Cardiac muscle cell (in vitro differentiated cells and primary cell): ENCODE data around the gene ZNF106. TPM values are rescaled to one million over a fixed set of nuclear protein-coding genes. Genes with fewer than 3 reads are reported as not detected.

Experiments
- DNase-seq, 2 donors: peaks; one replicate each; pipeline versions ENCODE4 v3.0.0 to v3.0.0-alpha.2; 2010 to 2017; ENCODE audit warnings: low read depth in 1 of 2, low spot score in 1 of 2
- H3K27ac ChIP-seq: fragments of 200-600 bp; sonication (generic); 2 replicates; pipeline ENCODE4 v1.5.1; 2016
- H3K27me3 ChIP-seq: fragments of 200-600 bp; sonication (generic); 2 replicates; pipeline ENCODE4 v1.6.0; 2016; ENCODE audit warnings: control low read depth
- H3K36me3 ChIP-seq: fragments of 200-600 bp; sonication (generic); 2 replicates; pipeline ENCODE4 v1.5.1; 2016; ENCODE audit warnings: control low read depth
- H3K4me1 ChIP-seq: fragments of 200-600 bp; sonication (generic); 2 replicates; pipeline ENCODE4 v1.8.1; 2017; ENCODE audit warnings: low read depth, mild to moderate bottlenecking, mixed run types
- H3K4me3 ChIP-seq: fragments of 200-600 bp; sonication (generic); 2 replicates; pipeline ENCODE4 v1.5.1; 2016; ENCODE audit warnings: mild to moderate bottlenecking
- H3K9me3 ChIP-seq: fragments of 200-600 bp; sonication (generic); 2 replicates; pipeline ENCODE4 v1.5.1; 2017; ENCODE audit warnings: low read depth, mild to moderate bottlenecking, control low read depth
- CTCF ChIP-seq: IDR thresholded peaks from 2 replicates; pipeline ENCODE4 v1.5.1; 2012; ENCODE audit warnings: low read depth, mild to moderate bottlenecking, low read length
- polyA plus RNA-seq: library from polyadenylated mRNA; unstranded; fragments of >200 nt; fragmentation: Nextera tagmentation; extraction: Ambion mirVana; gene quantifications from 2 replicates; pipeline ENCODE4 v1.2.1, GENCODE V29; 2016
- total RNA-seq: library from RNA; depleted of rRNA; stranded (reverse); fragments of >200 nt; gene quantifications from 2 replicates; pipeline ENCODE4 v1.2.3, GENCODE V29; 2016

The ZNF106 gene
- total and polyA plus RNA-seq, 2 experiments from 2014 or later: 29.5 to 32.3 TPM

- no peak for TF ChIP-seq CTCF
- peaks cover 12% of the 10 kb centered on the region for H3K36me3 ChIP-seq
Measured at GRCh38 chr15:42405863-42406482, 85.0 kb downstream of the ZNF106 start.

GRCh38 chr15:42404461-42405235 is 86.3 kb downstream of the ZNF106 start:
- Histone ChIP-seq H3K36me3 (peaks cover 12% of the 10 kb centered on the region), H3K27ac (no peak overlapping the region), H3K27me3 (no peaks in the 10 kb centered on the region), H3K9me3 (no peaks in the 10 kb centered on the region), H3K4me3 (no peak overlapping the region), H3K4me1 (no peaks in the 10 kb centered on the region)
- TF ChIP-seq CTCF: no peak
- DNase-seq: no peak

More at GRCh38 chr15:42405863-42406482, 85.0 kb downstream of the ZNF106 start:
- Histone ChIP-seq H3K27me3 (no peaks in the 10 kb centered on the region), H3K9me3 (no peaks in the 10 kb centered on the region), H3K4me3 (no peak overlapping the region), H3K27ac (no peak overlapping the region), H3K4me1 (no peaks in the 10 kb centered on the region)
- DNase-seq: no peak

GRCh38 chr15:42403389-42403788 is 87.6 kb downstream of the ZNF106 start:
- Histone ChIP-seq H3K36me3 (peaks cover 14% of the 10 kb centered on the region), H3K27ac (no peak overlapping the region), H3K4me3 (no peak overlapping the region), H3K4me1 (no peaks in the 10 kb centered on the region), H3K27me3 (no peaks in the 10 kb centered on the region), H3K9me3 (no peaks in the 10 kb centered on the region)
- TF ChIP-seq CTCF: no peak
- DNase-seq: no peak

- Histone ChIP-seq H3K9me3 (no peaks in the 10 kb centered on the region), H3K4me1 (no peaks in the 10 kb centered on the region), H3K27ac (no peak overlapping the region), H3K27me3 (no peaks in the 10 kb centered on the region), H3K36me3 (peaks cover 14% of the 10 kb centered on the region), H3K4me3 (no peak overlapping the region)
- no peak for TF ChIP-seq CTCF
- no peak for DNase-seq
Measured at GRCh38 chr15:42402455-42403205, 88.3 kb downstream of the ZNF106 start.

GRCh38 chr15:42401544-42402454 is 89.1 kb downstream of the ZNF106 start:
- no peak overlapping the region for H3K27ac ChIP-seq
- peaks cover 14% of the 10 kb centered on the region for H3K36me3 ChIP-seq
- no peak for TF ChIP-seq CTCF
- H3K27me3 ChIP-seq: no peaks in the 10 kb centered on the region
- H3K4me1 ChIP-seq: no peaks in the 10 kb centered on the region
- no peak for DNase-seq
- no peaks in the 10 kb centered on the region for H3K9me3 ChIP-seq
- H3K4me3 ChIP-seq: no peak overlapping the region
